ENCODE data around the gene DACH1. TPM values are rescaled to one million over a fixed set of nuclear protein-coding genes. Genes with fewer than 3 reads are reported as not detected.

The DACH1 gene
- total and polyA plus RNA-seq, 2 donors from 2014 or later = 5.3 to 10.4 TPM

GRCh38 chr13:71536201-71536600 is 330.8 kb downstream of the DACH1 start:
- no peak overlapping the region for H3K27ac ChIP-seq (ENCODE audit: low read depth in 2 of 2, low read length in 2 of 2)
- intact Hi-C loops (cut with DNase I) = no loop called here
- no peak overlapping the region for H3K4me3 ChIP-seq (ENCODE audit: low read length in 3 of 3)
- DNase-seq (no peak), FAIRE-seq (no peak)
- H3K36me3 ChIP-seq (ENCODE audit: control insufficient read depth in 2 of 3, insufficient read depth in 3 of 3, low read length in 3 of 3) = no peaks in the 10 kb centered on the region
- no peak overlapping the region for H3K9ac ChIP-seq (ENCODE audit: low read length in 3 of 3)
- no peaks in the 10 kb centered on the region for H3K27me3 ChIP-seq (ENCODE audit: control insufficient read depth, insufficient read depth, low read length)
- TF ChIP-seq CTCF (IDR thresholded peaks at IDR 0.05; ENCODE audit: borderline replicate concordance, extremely low read depth, insufficient read depth) = no peak
- H3K4me1 ChIP-seq (ENCODE audit: control insufficient read depth in 2 of 3, insufficient read depth in 2 of 3, low read depth in 1 of 3, low read length in 3 of 3) = no peaks in the 10 kb centered on the region
- H3K9me3 ChIP-seq (ENCODE audit: control insufficient read depth in 2 of 3, insufficient read depth in 1 of 3, low read length in 3 of 3) = no peaks in the 10 kb centered on the region

- no peak for TF ChIP-seq CTCF (IDR thresholded peaks at IDR 0.05; ENCODE audit: borderline replicate concordance, extremely low read depth, insufficient read depth)
- Histone ChIP-seq H3K4me3 (ENCODE audit: low read length in 3 of 3) (peak overlapping the region in 2 of 3 donors; percentile 35 to 47), H3K27me3 (ENCODE audit: control insufficient read depth, insufficient read depth, low read length) (no peaks in the 10 kb centered on the region), H3K9ac (ENCODE audit: low read length in 3 of 3) (no peak overlapping the region), H3K4me1 (ENCODE audit: control insufficient read depth in 2 of 3, insufficient read depth in 2 of 3, low read depth in 1 of 3, low read length in 3 of 3) (no peaks in the 10 kb centered on the region), H3K27ac (ENCODE audit: low read depth in 2 of 2, low read length in 2 of 2) (no peak overlapping the region), H3K9me3 (ENCODE audit: control insufficient read depth in 2 of 3, insufficient read depth in 1 of 3, low read length in 3 of 3) (no peaks in the 10 kb centered on the region), H3K36me3 (ENCODE audit: control insufficient read depth in 2 of 3, insufficient read depth in 3 of 3, low read length in 3 of 3) (no peaks in the 10 kb centered on the region)
- FAIRE-seq (no peak), DNase-seq (peak in 2 of 5 donors; percentile 56 to 68)
- intact Hi-C loops (cut with DNase I) = no loop called here
These were observed 342.2 kb downstream of the DACH1 start for GRCh38 chr13:71524613-71525304.

DNA sequence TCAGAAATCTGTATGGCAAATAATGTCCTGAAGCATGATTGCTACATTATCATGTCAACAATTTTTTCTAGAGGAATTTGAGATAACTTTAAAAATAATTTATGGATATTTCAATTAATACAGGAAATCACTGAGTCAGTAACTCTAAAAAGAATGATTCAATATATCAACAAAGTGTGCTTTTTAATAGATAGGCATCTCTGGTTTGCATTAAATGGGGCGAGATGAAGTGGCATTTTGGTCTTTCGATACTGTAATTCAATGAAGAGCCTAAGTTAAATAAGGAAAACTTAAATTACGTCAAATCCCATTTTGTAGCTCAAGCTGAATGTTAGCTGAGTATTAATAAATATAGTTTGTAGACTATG is 342.8 kb downstream of the DACH1 start:
- Histone ChIP-seq H3K9ac (ENCODE audit: low read length in 3 of 3) (no peak overlapping the region), H3K27me3 (ENCODE audit: control insufficient read depth, insufficient read depth, low read length) (no peaks in the 10 kb centered on the region), H3K9me3 (ENCODE audit: control insufficient read depth in 2 of 3, insufficient read depth in 1 of 3, low read length in 3 of 3) (no peaks in the 10 kb centered on the region), H3K36me3 (ENCODE audit: control insufficient read depth in 2 of 3, insufficient read depth in 3 of 3, low read length in 3 of 3) (no peaks in the 10 kb centered on the region), H3K4me1 (ENCODE audit: control insufficient read depth in 2 of 3, insufficient read depth in 2 of 3, low read depth in 1 of 3, low read length in 3 of 3) (no peaks in the 10 kb centered on the region), H3K4me3 (ENCODE audit: low read length in 3 of 3) (no peak overlapping the region), H3K27ac (ENCODE audit: low read depth in 2 of 2, low read length in 2 of 2) (no peak overlapping the region)
- FAIRE-seq = no peak
- TF ChIP-seq CTCF (IDR thresholded peaks at IDR 0.05; ENCODE audit: borderline replicate concordance, extremely low read depth, insufficient read depth) = no peak
- intact Hi-C loops (cut with DNase I) = no loop called here
- DNase-seq = peak in 1 of 5 donors; percentile 12
